HepG2 (cell line): ENCODE data around the gene KRT84. TPM values are rescaled to one million over a fixed set of nuclear protein-coding genes. Genes with fewer than 3 reads are reported as not detected.

Source experiments
- ATAC-seq: fragments of 200-7000 bp; cut with Tn5 transposase; 3 replicates; pipeline ENCODE4 v1.9.1; 2020; ENCODE audit warnings: mild to moderate bottlenecking, moderate library complexity
- BruUV-seq: library from RNA; stranded (reverse); fragments of 400-500 nt; replicated peaks from 2 replicates; lab custom pipeline; 2021; lab: Mats Ljungman, UMichigan
- CTCF ChIA-PET: fragments of 300-600 bp; formaldehyde crosslinking; extraction: SDS; loops from one replicate; lab custom pipeline; 2021; ENCODE audit warnings: low total read pairs, inconsistent platforms, low intra/inter-chr PET ratio; lab: Yijun Ruan, JAX
- POLR2A ChIA-PET: fragments of 350-600 bp; sonication (Branson Sonifier 250); formaldehyde crosslinking; loops from one replicate; lab custom pipeline; 2020; ENCODE audit warnings: antibody characterized with exemption, inconsistent platforms; lab: Yijun Ruan, JAX
- DNase-seq: peaks from one replicate; pipeline ENCODE4 v3.0.0-alpha.2; 2015; ENCODE audit warnings: low spot score
- FAIRE-seq: peaks from 3 replicates; lab custom pipeline; 2011; peaks lifted over from hg19 to GRCh38; lab: Jason Lieb, UNC
- H2AFZ ChIP-seq: one replicate; pipeline ENCODE4 v1.6.1; 2011; ENCODE audit warnings: low read length, inconsistent platforms
- H3K27ac ChIP-seq: fragments of 300-600 bp; 3 replicates; pipeline ENCODE4 v1.8.0; 2011; ENCODE audit warnings: mixed run types, mild to moderate bottlenecking, mixed read lengths, low read length, inconsistent platforms; ENCODE audit not compliant: insufficient read depth; ENCODE audit errors: extremely low read length
- H3K27me3 ChIP-seq, 2 experiments: fragments of 200-600 bp in 1 of 2; 2 replicates in 1 of 2; 3 replicates in 1 of 2; pipeline versions ENCODE4 v1.6.0 to v1.8.0; 2011; ENCODE audit warnings: low read length in 2 of 2, mild to moderate bottlenecking in 2 of 2, moderate library complexity in 2 of 2, inconsistent platforms in 1 of 2; ENCODE audit not compliant: insufficient read depth in 2 of 2, control insufficient read depth in 1 of 2
- H3K36me3 ChIP-seq, 2 experiments: fragments of 200-600 bp in 1 of 2; replicated peaks in 1 of 2; 2 replicates in 1 of 2; 3 replicates in 1 of 2; pipeline versions ENCODE4 v1.5.1 to v1.8.0; 2011; ENCODE audit warnings: low read length in 2 of 2, inconsistent platforms in 1 of 2; ENCODE audit not compliant: insufficient read depth in 2 of 2, control insufficient read depth in 1 of 2
- H3K4me1 ChIP-seq: 2 replicates; pipeline ENCODE4 v1.5.1; 2012; ENCODE audit warnings: low read length, inconsistent platforms; ENCODE audit not compliant: insufficient read depth
- H3K4me2 ChIP-seq: 2 replicates; pipeline ENCODE4 v1.6.0; 2011; ENCODE audit warnings: low read depth, low read length, inconsistent platforms
- H3K4me3 ChIP-seq, 3 experiments: fragments of 200-600 bp in 1 of 3; sonication (generic), shearing (Covaris generic) in 1 of 3; replicated peaks in 1 of 3; 2 replicates each; pipeline ENCODE4 v1.5.1; 2011 to 2016; ENCODE audit warnings: low read length in 3 of 3, inconsistent platforms in 2 of 3, low read depth in 2 of 3, mild to moderate bottlenecking in 2 of 3, control low read depth in 1 of 3, mixed read lengths in 1 of 3; ENCODE audit not compliant: insufficient read depth in 1 of 3
- H3K79me2 ChIP-seq: one replicate; pipeline ENCODE4 v1.6.1; 2011; ENCODE audit warnings: low read length, inconsistent platforms; ENCODE audit not compliant: insufficient read depth
- H3K9ac ChIP-seq: 2 replicates; pipeline ENCODE4 v1.6.0; 2011; ENCODE audit warnings: mild to moderate bottlenecking, low read depth, low read length, inconsistent platforms; ENCODE audit not compliant: insufficient read depth
- H3K9me3 ChIP-seq: 2 replicates; pipeline ENCODE4 v1.5.1; 2012; ENCODE audit warnings: mild to moderate bottlenecking, low read length
- H4K20me1 ChIP-seq: 2 replicates; pipeline ENCODE4 v1.6.0; 2011; ENCODE audit warnings: inconsistent platforms, mild to moderate bottlenecking, low read length, moderate library complexity; ENCODE audit not compliant: insufficient read depth
- ARNT ChIP-seq: fragments of 450-650 bp; IDR thresholded peaks from 2 replicates; pipeline ENCODE4 v1.6.1; 2017
- ATRX ChIP-seq: sonication (generic); formaldehyde crosslinking; IDR thresholded peaks from 2 replicates; pipeline ENCODE4 v1.4.0; 2020; ENCODE audit warnings: missing genetic modification reagents, borderline replicate concordance
- BCL6 ChIP-seq: IDR thresholded peaks from 2 replicates; pipeline ENCODE4 v1.6.1; 2016; ENCODE audit warnings: missing genetic modification reagents, missing compliant biosample characterization
- CHCHD3 ChIP-seq: sonication (generic); formaldehyde crosslinking; IDR thresholded peaks from 2 replicates; pipeline ENCODE4 v1.8.0; 2022; ENCODE audit warnings: mild to moderate bottlenecking, missing genetic modification reagents, moderate library complexity
- HMG20A ChIP-seq: IDR thresholded peaks from 2 replicates; pipeline ENCODE4 v1.6.1; 2016; ENCODE audit warnings: borderline replicate concordance
- MTF2 ChIP-seq: sonication (generic); formaldehyde crosslinking; IDR thresholded peaks from 2 replicates; pipeline ENCODE4 v1.5.0; 2020; ENCODE audit warnings: missing genetic modification reagents, borderline replicate concordance
- NR2F6 ChIP-seq, 2 experiments: IDR thresholded peaks; 2 replicates each; pipeline ENCODE4 v1.6.1; 2016; ENCODE audit warnings: antibody characterized with exemption in 1 of 2, mild to moderate bottlenecking in 1 of 2
- POLR2AphosphoS2 ChIP-seq: IDR thresholded peaks from 2 replicates; pipeline ENCODE4 v1.6.1; 2011; ENCODE audit warnings: low read depth, low read length, improper control_type of control experiment
- RCOR2 ChIP-seq: IDR thresholded peaks from 2 replicates; pipeline ENCODE4 v1.6.1; 2016; ENCODE audit warnings: missing biosample characterization, missing genetic modification reagents
- SNAPC2 ChIP-seq: sonication (generic); formaldehyde crosslinking; IDR thresholded peaks from 2 replicates; pipeline ENCODE4 v1.8.1; 2022; ENCODE audit warnings: mild to moderate bottlenecking, missing genetic modification reagents
- ZBTB42 ChIP-seq: sonication (generic); formaldehyde crosslinking; IDR thresholded peaks from 2 replicates; pipeline ENCODE4 v1.5.0; 2020; ENCODE audit warnings: mild to moderate bottlenecking, missing genetic modification reagents
- ZNF605 ChIP-seq: sonication (generic); formaldehyde crosslinking; IDR thresholded peaks from 2 replicates; pipeline ENCODE4 v1.8.0; 2022; ENCODE audit warnings: mild to moderate bottlenecking, missing genetic modification reagents
- ZNF652 ChIP-seq: IDR thresholded peaks from 2 replicates; pipeline ENCODE4 v1.6.1; 2016; ENCODE audit warnings: low read depth, borderline replicate concordance
- ZNF724P ChIP-seq: sonication (generic); formaldehyde crosslinking; IDR thresholded peaks from 2 replicates; pipeline ENCODE4 v1.8.0; 2022; ENCODE audit warnings: missing genetic modification reagents, borderline replicate concordance
- ZZZ3 ChIP-seq: sonication (generic); formaldehyde crosslinking; IDR thresholded peaks from 2 replicates; pipeline ENCODE4 v1.4.0; 2020; ENCODE audit warnings: missing genetic modification reagents, mild to moderate bottlenecking, borderline replicate concordance
- WGBS: methylation state at CpG from one replicate; pipeline ENCODE4 v1.1.6; 2017; ENCODE audit warnings: low lambda C conversion rate; 5-methylcytosine and 5-hydroxymethylcytosine counted together
- in situ Hi-C: cut with HindIII; loops from 2 replicates; pipeline ENCODE4 v1.10.0; 2017; ENCODE audit warnings: low pct_unique_long_range_greater_than_20kb; ENCODE audit not compliant: extremely low pct_ligation_motif_present
- intact Hi-C: fragments of 100-400 bp; cut with micrococcal nuclease; formaldehyde crosslinking; loops from one replicate; pipeline ENCODE4 v1.10.0; 2022; ENCODE audit not compliant: unreplicated experiment
- polyA plus RNA-seq, 8 experiments: library from polyadenylated mRNA; depleted of rRNA in 3 of 8; stranded (reverse) in 7 of 8; unstranded in 1 of 8; fragments of >200 nt; fragmentation: Illumina TruSeq in 4 of 8; extraction: Trizol in 4 of 8; gene quantifications; 2 replicates each; pipeline versions ENCODE4 v1.2.1 to v1.2.3, GENCODE V29; 2011 to 2016; ENCODE audit warnings: low read depth in 4 of 8, missing spikeins in 1 of 8, mixed read lengths in 1 of 8; ENCODE audit not compliant: insufficient read depth in 1 of 8
- total RNA-seq, 5 experiments: library from RNA; depleted of rRNA; stranded (reverse); fragments of >200 nt; fragmentation: Illumina TruSeq; extraction: Trizol; gene quantifications; 2 replicates each; pipeline ENCODE4 v1.2.3, GENCODE V29; 2016; ENCODE audit warnings: low read depth in 1 of 5
- TF ChIP-seq, protein P1 (sequence below): sonication (generic); formaldehyde crosslinking; IDR thresholded peaks from 2 replicates; pipeline ENCODE4 v1.5.0; 2020; ENCODE audit warnings: missing genetic modification reagents
- TF ChIP-seq, protein P2 (sequence below): sonication (generic); formaldehyde crosslinking; IDR thresholded peaks from 2 replicates; pipeline ENCODE4 v1.4.0; 2020; ENCODE audit warnings: missing genetic modification reagents; ENCODE audit errors: not compliant biosample characterization

Gene KRT84
- total and polyA plus RNA-seq, 2 of the 13 experiments (the other 11 are each of a cell fraction or from before 2014, with no cell fraction given), result not detected

DNA sequence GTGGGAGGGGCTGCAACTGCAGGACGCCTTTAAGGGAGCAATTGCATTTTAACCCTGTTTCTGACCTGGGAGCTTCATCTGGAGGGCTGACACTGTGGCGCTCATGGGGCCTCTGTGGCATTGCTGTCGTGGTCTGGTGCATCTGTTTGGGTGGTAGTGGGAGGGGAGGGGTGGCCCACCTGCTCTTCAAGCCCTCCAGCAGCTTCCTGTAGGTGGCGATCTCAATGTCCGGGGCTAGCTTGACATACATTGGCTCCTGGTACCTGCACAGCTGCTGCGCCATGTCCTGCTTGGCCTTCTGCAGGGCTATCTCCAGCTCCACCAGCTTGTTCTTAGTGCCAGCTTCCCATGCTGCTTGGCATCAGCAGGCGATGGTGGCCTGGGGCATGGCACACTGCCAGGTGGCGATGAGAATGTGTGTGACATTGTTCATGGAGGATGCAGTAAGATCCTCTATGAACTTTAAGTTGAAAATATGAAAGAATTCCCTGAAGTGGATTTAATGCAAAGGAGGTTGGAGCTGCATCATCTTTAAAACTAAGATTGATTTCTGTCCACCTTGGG lies 28.4 kb upstream of the KRT84 start (continued):
- TF ChIP-seq, protein P1, sequence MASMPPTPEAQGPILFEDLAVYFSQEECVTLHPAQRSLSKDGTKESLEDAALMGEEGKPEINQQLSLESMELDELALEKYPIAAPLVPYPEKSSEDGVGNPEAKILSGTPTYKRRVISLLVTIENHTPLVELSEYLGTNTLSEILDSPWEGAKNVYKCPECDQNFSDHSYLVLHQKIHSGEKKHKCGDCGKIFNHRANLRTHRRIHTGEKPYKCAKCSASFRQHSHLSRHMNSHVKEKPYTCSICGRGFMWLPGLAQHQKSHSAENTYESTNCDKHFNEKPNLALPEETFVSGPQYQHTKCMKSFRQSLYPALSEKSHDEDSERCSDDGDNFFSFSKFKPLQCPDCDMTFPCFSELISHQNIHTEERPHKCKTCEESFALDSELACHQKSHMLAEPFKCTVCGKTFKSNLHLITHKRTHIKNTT (CRISPR knock-in tag), result no peak
- TF ChIP-seq NR2F6 (IDR thresholded peaks at IDR 0.05) (no peak), NR2F6 (CRISPR knock-in tag; IDR thresholded peaks at IDR 0.05) (no peak)

DNA sequence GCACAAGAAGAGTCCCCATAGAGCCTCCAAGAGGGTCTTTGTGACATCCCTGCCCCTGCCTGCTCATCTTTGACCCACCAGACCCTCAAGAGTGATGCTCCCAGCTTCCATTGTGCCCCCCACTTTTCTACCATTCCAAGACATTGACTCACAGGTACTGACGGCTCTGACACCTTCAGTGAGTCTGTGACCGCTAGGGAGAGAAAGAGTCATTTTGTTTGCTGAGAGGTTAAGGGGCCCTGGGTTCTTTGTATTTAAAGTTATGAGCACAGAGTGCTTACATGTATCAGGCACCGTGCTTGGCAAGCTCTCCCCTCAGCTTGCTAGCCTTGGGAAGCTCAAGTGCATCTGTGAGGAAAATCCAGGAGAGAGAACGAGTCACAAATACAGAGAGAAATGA lies 27.8 kb upstream of the KRT84 start:
- Histone ChIP-seq H4K20me1 (no peaks in the 10 kb centered on the region), H3K4me2 (no peak overlapping the region), H3K27ac (no peak overlapping the region), H2AFZ (no peak overlapping the region), H3K9ac (no peak overlapping the region), H3K4me1 (no peaks in the 10 kb centered on the region), H3K36me3 (no peaks in the 10 kb centered on the region), H3K4me3 (no peak overlapping the region), H3K27me3 (no peaks in the 10 kb centered on the region; a peak in 1 of 5 replicates), H3K79me2 (no peaks in the 10 kb centered on the region), H3K9me3 (no peaks in the 10 kb centered on the region)
- ChIA-PET CTCF (no interaction called here), POLR2A (no interaction called here)
- intact Hi-C loops (no loop called here), in situ Hi-C loops (no loop called here)
- no TSS peak for BruUV-seq
- DNase-seq (no peak), FAIRE-seq (no peak), ATAC-seq (no peak)
- WGBS, result 0% methylated on average over 3 of the region's 4 CpGs
- TF ChIP-seq ZNF605 (CRISPR knock-in tag) (no peak), MTF2 (CRISPR knock-in tag) (no peak)

DNA sequence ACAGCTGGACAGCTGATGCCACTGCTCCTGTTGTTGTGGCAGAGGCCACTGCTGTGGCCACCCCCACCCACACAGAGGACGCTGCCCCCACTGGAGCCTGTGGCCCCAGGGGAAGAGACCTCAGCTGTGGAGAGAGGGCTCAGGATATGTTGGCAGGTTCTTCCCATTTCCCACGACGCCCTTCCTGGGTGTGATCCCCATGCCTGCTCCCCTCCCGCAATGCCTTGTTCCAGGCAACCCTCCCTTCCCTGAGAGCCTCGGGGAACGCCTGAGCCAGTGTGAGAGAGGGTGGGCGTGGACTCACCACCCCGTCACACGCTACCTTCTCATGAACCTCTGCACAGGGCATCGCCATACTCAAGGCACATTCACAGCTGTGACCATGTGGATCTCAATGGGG lies 26.4 kb upstream of the KRT84 start:
- Histone ChIP-seq H3K4me3 (no peak overlapping the region), H3K79me2 (no peaks in the 10 kb centered on the region), H3K27me3 (no peaks in the 10 kb centered on the region; a peak in 1 of 5 replicates), H3K4me2 (no peak overlapping the region), H3K4me1 (no peaks in the 10 kb centered on the region), H3K9ac (no peak overlapping the region), H2AFZ (no peak overlapping the region), H3K9me3 (no peaks in the 10 kb centered on the region), H3K36me3 (no peaks in the 10 kb centered on the region), H3K27ac (no peak overlapping the region), H4K20me1 (no peaks in the 10 kb centered on the region)
- no TSS peak for BruUV-seq
- no peak for FAIRE-seq
- no peak for TF ChIP-seq SNAPC2 (CRISPR knock-in tag)
- no peak for TF ChIP-seq HMG20A
- no peak for TF ChIP-seq CHCHD3 (CRISPR knock-in tag)
- no peak for TF ChIP-seq ATRX (CRISPR knock-in tag)
- TF ChIP-seq ZBTB42 (CRISPR knock-in tag), result no peak
- no peak for TF ChIP-seq POLR2AphosphoS2
- TF ChIP-seq ZZZ3, result no peak
- no peak for TF ChIP-seq BCL6 (CRISPR knock-in tag)
- no peak for TF ChIP-seq ZNF652 (CRISPR knock-in tag)
- TF ChIP-seq, protein P2, sequence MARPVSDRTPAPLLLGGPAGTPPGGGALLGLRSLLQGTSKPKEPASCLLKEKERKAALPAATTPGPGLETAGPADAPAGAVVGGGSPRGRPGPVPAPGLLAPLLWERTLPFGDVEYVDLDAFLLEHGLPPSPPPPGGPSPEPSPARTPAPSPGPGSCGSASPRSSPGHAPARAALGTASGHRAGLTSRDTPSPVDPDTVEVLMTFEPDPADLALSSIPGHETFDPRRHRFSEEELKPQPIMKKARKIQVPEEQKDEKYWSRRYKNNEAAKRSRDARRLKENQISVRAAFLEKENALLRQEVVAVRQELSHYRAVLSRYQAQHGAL (CRISPR knock-in tag), result no peak
- no peak for TF ChIP-seq ARNT
- TF ChIP-seq RCOR2 (CRISPR knock-in tag), result no peak
- TF ChIP-seq ZNF724P, result no peak
- DNase-seq, result no peak
- POLR2A ChIA-PET, result no interaction called here
- in situ Hi-C loops, result no loop called here
- no CpG with 5 or more reads among the region's 10 CpGs for WGBS
- no peak for ATAC-seq
- CTCF ChIA-PET, result no interaction called here
- intact Hi-C loops, result no loop called here
